Brain microvascular endothelial cell (primary cell): ENCODE measurements around the gene ALOX12.

Source experiments
- DNase-seq: peaks from one replicate; pipeline ENCODE4 v3.0.0-alpha.2; 2020
- H3K27ac ChIP-seq: fragments of 250-450 bp; sonication (Bioruptor Pico); 2 replicates; pipeline ENCODE4 v1.5.1; 2020; ENCODE audit warnings: mild to moderate bottlenecking, moderate library complexity
- H3K27me3 ChIP-seq: fragments of 250-450 bp; sonication (Bioruptor Pico); replicated peaks from 2 replicates; pipeline ENCODE4 v1.5.1; 2020; ENCODE audit warnings: mild to moderate bottlenecking
- H3K36me3 ChIP-seq: fragments of 250-450 bp; sonication (Bioruptor Pico); replicated peaks from 2 replicates; pipeline ENCODE4 v1.5.1; 2020; ENCODE audit warnings: mild to moderate bottlenecking
- H3K4me3 ChIP-seq: 2 replicates; pipeline ENCODE4 v1.5.1; 2011; ENCODE audit warnings: low read depth, mild to moderate bottlenecking, control low read depth, low read length, moderate library complexity
- in situ Hi-C: cut with HindIII; loops from 2 replicates; pipeline ENCODE4 v1.10.0; 2017; ENCODE audit warnings: low sequenced_read_pairs, low pct_ligation_motif_present
- TF ChIP-seq, protein P1 (sequence below): IDR thresholded peaks from 2 replicates; pipeline ENCODE4 v1.5.1; 2011; ENCODE audit warnings: low read depth, mild to moderate bottlenecking, moderate library complexity, low read length, control low read depth, inconsistent platforms; ENCODE audit errors: missing control alignments

ALOX12 gene

DNA sequence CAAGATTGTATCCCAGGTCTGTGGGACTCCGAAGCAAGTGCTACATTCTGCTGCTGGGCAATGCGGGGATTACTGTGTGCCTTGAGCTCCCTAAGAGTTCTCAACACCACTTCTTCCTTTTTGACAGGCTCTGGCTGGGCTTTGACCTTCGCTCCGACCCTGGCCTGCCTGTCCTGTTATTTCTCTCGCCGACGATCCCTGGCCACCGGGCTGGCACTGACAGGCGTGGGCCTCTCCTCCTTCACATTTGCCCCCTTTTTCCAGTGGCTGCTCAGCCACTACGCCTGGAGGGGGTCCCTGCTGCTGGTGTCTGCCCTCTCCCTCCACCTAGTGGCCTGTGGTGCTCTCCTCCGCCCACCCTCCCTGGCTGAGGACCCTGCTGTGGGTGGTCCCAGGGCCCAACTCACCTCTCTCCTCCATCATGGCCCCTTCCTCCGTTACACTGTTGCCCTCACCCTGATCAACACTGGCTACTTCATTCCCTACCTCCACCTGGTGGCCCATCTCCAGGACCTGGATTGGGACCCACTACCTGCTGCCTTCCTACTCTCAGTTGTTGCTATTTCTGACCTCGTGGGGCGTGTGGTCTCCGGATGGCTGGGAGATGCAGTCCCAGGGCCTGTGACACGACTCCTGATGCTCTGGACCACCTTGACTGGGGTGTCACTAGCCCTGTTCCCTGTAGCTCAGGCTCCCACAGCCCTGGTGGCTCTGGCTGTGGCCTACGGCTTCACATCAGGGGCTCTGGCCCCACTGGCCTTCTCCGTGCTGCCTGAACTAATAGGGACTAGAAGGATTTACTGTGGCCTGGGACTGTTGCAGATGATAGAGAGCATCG, 42.4 kb downstream of the ALOX12 start:
- TF ChIP-seq, protein P1, sequence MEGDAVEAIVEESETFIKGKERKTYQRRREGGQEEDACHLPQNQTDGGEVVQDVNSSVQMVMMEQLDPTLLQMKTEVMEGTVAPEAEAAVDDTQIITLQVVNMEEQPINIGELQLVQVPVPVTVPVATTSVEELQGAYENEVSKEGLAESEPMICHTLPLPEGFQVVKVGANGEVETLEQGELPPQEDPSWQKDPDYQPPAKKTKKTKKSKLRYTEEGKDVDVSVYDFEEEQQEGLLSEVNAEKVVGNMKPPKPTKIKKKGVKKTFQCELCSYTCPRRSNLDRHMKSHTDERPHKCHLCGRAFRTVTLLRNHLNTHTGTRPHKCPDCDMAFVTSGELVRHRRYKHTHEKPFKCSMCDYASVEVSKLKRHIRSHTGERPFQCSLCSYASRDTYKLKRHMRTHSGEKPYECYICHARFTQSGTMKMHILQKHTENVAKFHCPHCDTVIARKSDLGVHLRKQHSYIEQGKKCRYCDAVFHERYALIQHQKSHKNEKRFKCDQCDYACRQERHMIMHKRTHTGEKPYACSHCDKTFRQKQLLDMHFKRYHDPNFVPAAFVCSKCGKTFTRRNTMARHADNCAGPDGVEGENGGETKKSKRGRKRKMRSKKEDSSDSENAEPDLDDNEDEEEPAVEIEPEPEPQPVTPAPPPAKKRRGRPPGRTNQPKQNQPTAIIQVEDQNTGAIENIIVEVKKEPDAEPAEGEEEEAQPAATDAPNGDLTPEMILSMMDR: no peak
- DNase-seq: no peak
- H3K4me3 ChIP-seq: no peak overlapping the region
- no peak overlapping the region for H3K27ac ChIP-seq
- no peaks in the 10 kb centered on the region for H3K36me3 ChIP-seq
- in situ Hi-C loops: no loop called here
- peaks cover 13% of the 10 kb centered on the region for H3K27me3 ChIP-seq

GRCh38 chr17:7039832-7040231, 44.0 kb downstream of the ALOX12 start:
- TF ChIP-seq, protein P1: no peak
- Histone ChIP-seq H3K27ac (no peak overlapping the region), H3K36me3 (no peaks in the 10 kb centered on the region), H3K27me3 (peaks cover 25% of the 10 kb centered on the region), H3K4me3 (no peak overlapping the region)
- in situ Hi-C loops: no loop called here
- no peak for DNase-seq

DNA sequence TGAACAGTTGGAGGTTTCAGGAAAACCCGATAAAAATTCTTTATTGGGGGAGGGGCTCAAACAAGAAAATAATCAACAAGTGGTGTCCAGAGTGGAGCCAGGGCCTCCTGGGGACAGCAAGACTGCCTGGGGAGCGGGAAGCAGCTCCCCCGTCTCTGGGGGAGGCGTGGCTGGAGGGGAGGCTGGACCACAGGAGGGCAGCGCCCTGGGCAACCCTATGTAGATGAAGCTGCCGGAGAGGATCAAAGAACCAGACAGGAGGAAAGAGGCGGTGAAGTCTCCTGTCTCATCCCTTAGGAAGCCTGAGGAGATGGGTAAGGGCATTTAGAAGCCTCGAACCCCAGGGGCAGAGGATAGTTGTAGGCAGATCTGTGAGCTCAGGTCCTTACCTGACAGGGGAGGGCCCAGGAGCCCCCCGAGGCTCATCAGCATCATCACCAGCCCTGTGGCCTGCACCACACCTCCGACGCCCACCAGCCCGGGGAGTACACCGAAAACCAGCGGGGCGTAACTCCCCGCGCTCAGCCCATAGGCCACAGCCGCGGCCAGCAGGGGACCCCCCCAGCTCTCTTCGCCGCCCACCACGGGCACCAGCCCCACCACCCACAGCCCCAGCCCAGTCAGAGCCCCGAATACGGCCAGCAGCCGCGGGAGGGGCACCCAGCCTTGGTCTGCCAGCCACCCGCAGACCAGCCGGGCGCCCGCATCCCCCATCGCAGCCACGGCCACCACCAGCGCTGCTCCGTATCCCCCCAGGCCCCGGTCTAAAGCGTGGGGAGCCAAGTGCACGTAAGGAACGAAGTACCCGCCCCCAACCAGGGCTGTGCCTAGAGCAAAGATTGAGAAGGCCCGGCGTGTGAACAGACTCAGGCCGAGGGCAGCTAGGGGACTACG, 46.0 kb downstream of the ALOX12 start:
- peak overlapping the region; percentile 3 for H3K4me3 ChIP-seq
- no peak for DNase-seq
- no peak overlapping the region for H3K27ac ChIP-seq
- no peaks in the 10 kb centered on the region for H3K36me3 ChIP-seq
- H3K27me3 ChIP-seq: peaks cover 29% of the 10 kb centered on the region
- TF ChIP-seq, protein P1: no peak
- in situ Hi-C loops: no loop called here

DNA sequence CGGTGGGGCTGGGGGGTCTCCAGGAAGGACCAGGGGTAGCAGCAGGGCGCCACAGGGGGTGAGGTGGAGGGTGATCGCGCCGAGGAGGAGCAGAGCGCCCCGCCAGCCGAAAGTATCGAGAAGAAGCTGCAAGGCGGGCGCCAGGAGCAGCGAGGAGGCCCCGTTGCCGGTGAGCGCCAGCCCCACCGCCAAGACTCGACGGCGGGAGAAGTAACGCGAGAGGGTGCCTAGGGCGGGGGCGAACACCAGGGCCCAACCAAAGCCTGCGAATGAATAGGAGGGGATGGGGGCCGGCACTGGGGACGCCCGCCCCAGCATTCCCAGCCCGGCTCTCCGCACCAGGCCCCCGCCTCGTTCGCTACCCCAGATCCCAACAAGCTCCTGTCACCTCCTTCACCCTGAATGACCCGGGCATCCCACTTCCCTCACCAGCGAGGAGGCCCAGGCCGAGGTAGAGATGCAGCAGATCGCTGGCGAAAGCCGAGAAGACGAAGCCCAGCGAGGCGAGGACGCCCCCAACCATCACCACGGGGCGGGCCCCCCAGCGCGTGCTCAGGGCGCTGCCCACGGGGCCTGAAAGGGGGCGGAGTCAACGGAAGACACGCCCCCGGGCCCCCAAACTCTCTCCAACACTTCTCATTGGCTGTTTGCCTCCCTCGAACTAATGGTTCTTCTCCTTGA, 46.8 kb downstream of the ALOX12 start:
- Histone ChIP-seq H3K27ac (no peak overlapping the region), H3K36me3 (no peaks in the 10 kb centered on the region), H3K27me3 (peaks cover 29% of the 10 kb centered on the region), H3K4me3 (peak overlapping the region; percentile 3)
- in situ Hi-C loops: no loop called here
- no peak for DNase-seq
- TF ChIP-seq, protein P1: no peak

DNA sequence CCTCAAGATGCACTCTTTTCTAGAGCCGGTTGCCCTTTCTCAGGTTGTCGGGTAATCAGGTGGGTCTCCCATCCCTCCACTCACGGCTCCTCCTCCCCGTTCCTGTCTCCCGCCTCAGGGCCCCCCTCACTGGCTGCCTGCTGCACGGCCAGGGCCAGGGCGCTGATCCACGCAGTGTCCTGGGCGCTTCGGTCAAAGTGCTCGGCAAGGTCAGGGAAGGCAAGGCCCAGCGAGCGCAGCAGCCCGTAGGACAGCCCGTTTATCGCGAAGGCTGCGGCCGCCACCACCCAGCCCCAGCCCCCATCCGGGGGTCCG, 47.3 kb downstream of the ALOX12 start:
- H3K27ac ChIP-seq: no peak overlapping the region
- no peak for DNase-seq
- no peaks in the 10 kb centered on the region for H3K36me3 ChIP-seq
- H3K27me3 ChIP-seq: peaks cover 29% of the 10 kb centered on the region
- H3K4me3 ChIP-seq: peak overlapping the region; percentile 39
- TF ChIP-seq, protein P1: no peak
- in situ Hi-C loops: no loop called here
